GM21381 (cell line): ENCODE results near the gene NME7.

Source experiments
- ATAC-seq: cut with Tn5 transposase; IDR thresholded peaks from one replicate; pipeline ENCODE4 v1.9.1; 2021; ENCODE audit warnings: mild to moderate bottlenecking, moderate library complexity; ENCODE audit not compliant: unreplicated experiment

Gene NME7

GRCh38 chr1:169110689-169111447 lies 256.7 kb downstream of the NME7 start:
- ATAC-seq, result no peak

DNA sequence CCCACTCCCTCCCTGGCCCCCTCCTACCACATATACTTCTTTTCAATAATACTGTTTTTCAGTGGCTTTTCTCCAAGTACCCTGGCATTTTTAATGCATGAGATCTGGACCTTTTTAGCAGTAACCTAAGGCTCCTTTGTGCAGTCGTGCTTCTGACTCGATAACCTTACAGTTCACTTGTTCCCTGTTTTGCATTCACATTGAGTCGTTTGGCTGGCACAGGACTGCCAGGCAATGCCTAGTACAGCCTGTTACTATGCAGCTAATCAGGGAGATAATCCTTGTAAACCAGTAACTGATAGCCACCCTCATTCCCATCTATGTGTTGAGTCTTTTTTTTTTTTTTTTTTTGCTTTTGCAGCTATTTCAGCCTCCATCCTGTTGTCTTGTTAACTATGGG lies 257.4 kb downstream of the NME7 start:
- no peak for ATAC-seq

- ATAC-seq, result no peak
These were observed 257.9 kb downstream of the NME7 start for GRCh38 chr1:169109561-169110134.

- no peak for ATAC-seq
These were observed 258.6 kb downstream of the NME7 start for GRCh38 chr1:169108863-169109560.

DNA sequence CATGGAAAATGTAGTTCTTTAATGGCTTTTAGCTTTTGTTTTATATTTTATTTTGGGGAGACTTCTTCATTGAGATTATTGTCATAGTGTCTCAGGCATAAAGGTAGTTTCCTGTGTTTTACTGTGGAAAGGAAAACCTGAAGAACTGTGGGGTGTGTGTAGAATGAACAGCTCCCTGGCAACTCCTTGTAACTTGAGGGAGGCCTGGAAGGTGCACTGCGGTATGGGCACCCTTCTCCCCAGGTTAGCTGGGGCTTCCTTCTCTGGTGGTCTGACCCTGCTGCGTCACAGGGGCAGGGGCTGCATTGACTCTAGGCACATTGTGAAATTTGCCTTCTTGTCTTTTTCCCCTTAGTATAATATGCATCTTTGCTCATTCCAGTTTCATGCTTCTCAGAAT lies 259.4 kb downstream of the NME7 start:
- ATAC-seq, result no peak

DNA sequence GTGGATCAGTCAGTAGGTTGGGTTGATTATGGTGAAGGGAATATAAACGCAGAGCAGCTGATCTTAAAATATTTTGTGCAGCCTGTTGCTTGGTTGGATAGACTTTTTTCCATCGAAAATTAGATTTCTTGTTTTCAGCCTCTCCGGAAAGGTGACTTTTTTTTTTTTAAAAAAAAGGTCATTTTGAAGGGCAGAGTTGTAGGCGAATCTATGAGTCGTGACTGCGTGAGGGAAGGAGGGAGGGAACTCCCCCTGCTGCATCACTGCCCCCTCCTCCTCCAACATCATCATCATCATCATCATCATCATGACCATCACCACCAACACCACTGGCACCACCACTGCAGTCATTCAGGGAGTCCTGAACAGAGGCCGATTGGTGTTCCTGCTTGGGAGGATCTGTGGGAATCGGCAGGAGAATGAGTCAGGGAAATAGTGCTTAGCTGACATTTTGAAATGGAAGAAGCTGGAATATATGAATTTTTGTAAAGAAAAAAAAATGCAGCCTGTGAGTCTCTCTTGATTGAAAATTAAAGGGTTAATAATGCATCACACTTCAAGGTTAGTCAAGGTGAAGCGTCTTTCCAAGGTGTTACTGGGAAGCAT lies 259.9 kb downstream of the NME7 start:
- ATAC-seq, result no peak

DNA sequence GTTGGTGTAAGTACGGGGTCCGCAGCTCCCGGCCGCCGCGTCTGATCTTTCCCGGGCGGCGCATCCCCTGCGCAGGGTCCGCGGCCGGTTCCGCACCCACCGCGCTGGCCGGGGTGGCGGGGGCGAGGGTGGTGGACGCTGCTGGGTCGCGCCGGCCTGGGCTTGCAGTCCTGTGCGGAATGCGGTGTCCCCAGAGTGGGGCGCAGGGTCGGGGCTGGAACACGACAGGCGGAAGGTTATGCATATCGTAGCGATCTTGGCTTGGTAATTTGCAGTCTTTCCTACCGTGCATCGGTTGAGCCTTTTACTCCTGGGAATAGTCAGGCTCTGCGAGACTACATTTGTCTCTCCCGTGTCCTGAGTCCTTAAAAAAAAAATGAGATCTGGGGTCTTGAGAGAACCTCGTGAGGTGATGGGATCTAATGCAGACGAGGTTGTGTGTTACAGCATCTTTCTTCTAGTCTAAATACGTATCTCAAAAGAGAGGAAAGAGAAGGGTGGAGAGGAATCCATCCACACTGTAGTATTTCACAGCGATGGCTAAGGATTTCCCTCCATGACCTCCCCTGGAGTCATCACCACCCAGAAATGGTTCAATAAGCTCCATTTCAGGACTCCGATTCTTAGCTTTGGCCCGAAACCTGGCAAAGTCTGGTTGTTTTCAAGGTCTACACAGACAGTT lies 260.5 kb downstream of the NME7 start:
- ATAC-seq, result no peak

DNA sequence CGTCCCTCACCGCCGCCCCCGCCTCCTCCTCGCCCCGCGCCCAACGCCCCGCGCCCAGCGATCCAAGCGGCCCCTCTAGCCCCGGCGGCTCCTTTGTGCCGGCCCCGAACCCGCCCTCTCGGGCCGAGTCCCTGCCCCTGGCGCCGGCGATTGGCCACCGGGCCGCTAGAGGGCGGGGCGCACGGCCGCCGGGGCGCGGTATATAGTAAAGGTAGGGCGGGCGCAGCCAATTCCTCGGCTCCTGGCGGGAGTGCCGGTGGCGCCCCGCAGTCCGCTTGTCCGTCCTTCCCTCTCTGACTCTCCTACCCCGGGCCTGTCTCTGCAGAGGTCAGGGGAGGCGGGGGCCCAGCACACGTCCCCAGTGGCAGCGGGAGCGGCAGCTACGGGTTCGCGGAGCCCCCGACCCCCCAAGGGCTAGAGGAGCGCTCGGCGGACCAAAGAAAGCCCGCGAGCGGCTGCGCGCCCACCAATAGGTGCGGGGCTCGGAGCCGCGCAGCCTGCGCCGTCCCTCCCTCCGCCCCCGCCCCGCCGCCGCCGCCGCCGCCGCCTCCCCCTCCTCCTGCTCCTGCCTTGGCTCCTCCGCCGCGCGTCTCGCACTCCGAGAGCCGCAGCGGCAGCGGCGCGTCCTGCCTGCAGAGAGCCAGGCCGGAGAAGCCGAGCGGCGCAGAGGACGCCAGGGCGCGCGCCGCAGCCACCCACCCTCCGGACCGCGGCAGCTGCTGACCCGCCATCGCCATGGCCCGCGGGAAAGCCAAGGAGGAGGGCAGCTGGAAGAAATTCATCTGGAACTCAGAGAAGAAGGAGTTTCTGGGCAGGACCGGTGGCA lies 261.3 kb downstream of the NME7 start, which contains the start of gene ATP1B1:
ATP1B1 (plus strand) TSS at position 596 of the 826 bp plus-strand sequence; CDS start at position 736, 140 bp downstream.
- ATAC-seq, result peak; percentile 84

- ATAC-seq, result peak; percentile 31
These were observed 262.0 kb downstream of the NME7 start for GRCh38 chr1:169105434-169106094.

DNA sequence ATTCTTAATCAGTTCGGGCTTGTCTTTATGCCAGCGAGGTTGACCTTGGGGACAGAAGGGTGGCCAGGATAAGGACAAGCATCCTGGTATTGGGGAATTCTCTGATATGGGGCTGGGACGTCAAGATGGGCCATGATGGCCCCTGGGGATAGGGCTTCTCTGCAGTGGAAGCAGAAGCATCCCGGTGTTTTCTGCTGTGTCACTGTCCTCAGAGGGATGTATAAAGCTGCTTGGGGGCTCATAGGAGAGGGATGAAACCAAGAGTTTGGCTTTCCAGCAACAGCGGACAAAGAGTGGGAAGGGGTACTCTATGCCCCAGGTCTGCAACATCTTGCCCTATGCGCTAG lies 262.5 kb downstream of the NME7 start:
- ATAC-seq, result no peak

GRCh38 chr1:169103480-169103893 lies 264.1 kb downstream of the NME7 start:
- ATAC-seq, result no peak

DNA sequence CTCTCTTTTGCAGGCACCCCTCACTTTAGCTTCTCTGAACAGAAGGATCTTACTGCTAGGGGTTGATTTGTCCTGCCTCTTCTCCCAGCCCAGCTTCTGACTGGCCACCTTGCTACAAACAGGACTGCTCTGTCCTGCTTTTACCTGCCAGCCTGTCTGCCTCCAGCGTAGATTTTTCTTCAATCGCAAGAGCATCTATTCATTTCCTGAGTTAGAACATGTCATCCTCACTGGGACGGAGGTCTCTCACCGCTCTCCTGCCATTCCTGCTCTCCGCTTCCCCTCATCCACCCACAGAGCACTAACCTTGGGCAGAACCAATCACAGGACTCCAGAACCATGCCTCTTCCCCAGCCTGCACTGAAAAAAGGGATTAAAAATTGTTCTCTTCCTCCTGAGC lies 264.6 kb downstream of the NME7 start:
- ATAC-seq, result no peak

- no peak for ATAC-seq
These were observed 265.0 kb downstream of the NME7 start for GRCh38 chr1:169102567-169102966.

- ATAC-seq, result no peak
These were observed 266.9 kb downstream of the NME7 start for GRCh38 chr1:169100651-169101088.

GRCh38 chr1:169100208-169100607 lies 267.4 kb downstream of the NME7 start:
- no peak for ATAC-seq

DNA sequence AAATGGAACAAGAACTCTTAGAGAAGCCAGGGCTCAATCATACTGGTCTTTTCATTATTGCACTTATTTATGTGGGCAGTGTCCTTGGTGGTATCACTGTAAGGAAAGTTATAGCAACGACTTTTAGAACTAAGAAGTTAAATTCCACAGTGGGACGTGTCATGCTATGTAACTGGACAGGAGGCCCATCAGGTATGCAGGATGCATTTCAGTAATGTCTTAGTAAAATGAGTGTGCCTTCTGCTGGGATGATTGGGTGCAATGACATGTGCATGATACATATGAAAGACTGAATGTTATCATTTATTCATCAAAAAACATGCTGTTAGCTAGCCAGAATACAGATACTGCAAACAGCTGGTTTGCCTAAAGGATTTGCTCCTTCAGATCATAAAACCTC lies 268.0 kb downstream of the NME7 start:
- ATAC-seq, result no peak

DNA sequence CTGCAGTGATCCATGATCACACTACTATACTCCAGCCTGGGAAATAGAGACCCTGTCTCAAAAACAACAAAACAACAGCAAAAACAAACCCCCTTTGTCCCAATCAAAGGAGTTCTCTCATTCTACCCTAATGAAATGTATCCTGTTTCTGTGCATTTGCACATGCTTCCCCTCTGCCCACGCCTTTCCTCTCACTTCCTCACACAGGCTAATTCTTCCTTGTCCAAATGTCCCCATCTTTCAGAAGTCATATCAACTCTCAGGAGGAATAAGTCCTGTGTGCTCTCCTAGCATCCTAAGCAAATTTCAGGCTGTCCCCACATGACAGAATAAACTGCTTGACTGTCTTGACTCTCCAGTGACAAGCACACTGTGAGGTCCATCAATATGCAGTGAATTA lies 269.2 kb downstream of the NME7 start:
- no peak for ATAC-seq

DNA sequence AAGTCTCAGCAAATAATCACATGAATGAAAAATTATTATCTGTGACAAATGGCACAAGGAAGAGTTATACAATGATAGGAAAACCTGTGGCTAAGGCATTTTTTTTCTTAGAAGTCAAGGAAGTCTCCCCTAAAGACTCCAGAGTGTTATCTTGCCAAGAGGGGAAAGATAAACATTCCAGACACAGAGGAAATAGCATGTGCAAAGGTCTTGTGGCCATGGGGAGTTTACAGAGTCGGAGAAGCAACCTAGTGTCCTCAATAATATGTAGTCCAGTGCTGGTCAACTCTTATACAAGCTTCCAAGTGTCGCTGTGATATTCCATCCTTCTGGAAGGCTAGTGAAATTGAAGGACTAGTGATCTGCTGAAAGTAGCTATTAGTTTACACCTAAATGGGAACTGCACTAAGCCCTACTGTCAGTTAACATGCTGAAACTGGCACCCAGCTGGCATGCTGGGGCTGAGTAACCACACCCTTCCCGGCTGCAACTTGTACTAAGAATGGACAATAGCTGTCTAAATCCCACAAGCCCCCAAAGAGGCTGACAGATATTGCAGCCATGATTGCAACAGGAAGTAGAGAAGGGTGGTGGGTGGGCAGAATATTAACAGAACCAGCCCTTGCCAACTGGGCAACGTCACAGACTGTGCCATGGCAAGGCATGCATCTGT lies 272.6 kb downstream of the NME7 start:
- ATAC-seq, result no peak

GRCh38 chr1:169092399-169092798 lies 275.2 kb downstream of the NME7 start:
- ATAC-seq, result no peak
